ENCODE data around the gene PCDHGA2.

DNA sequence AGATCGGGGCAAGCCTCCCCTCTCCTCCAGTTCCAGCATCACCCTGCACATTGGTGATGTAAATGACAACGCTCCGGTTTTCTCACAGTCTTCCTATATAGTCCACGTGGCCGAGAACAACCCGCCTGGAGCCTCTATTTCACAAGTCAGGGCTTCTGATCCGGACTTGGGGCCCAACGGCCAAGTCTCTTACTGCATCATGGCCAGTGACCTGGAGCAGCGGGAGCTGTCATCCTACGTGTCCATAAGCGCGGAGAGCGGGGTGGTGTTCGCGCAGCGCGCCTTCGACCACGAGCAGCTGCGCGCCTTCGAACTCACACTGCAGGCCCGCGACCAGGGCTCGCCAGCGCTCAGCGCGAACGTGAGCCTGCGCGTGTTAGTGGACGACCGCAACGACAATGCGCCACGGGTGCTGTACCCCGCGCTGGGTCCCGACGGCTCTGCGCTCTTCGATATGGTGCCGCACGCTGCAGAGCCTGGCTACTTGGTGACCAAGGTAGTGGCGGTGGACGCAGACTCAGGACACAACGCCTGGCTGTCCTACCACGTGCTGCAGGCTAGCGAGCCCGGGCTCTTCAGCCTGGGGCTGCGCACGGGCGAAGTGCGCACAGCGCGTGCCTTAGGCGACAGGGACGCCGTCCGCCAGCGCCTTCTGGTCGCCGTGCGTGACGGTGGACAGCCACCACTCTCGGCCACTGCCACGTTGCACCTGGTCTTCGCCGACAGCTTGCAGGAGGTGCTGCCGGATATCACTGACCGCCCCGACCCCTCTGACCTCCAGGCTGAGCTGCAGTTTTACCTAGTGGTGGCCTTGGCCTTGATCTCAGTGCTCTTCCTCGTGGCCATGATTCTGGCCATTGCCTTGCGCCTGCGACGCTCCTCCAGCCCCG is 50.8 kb downstream of the PCDHGA2 start:
- TF ChIP-seq, protein P1, sequence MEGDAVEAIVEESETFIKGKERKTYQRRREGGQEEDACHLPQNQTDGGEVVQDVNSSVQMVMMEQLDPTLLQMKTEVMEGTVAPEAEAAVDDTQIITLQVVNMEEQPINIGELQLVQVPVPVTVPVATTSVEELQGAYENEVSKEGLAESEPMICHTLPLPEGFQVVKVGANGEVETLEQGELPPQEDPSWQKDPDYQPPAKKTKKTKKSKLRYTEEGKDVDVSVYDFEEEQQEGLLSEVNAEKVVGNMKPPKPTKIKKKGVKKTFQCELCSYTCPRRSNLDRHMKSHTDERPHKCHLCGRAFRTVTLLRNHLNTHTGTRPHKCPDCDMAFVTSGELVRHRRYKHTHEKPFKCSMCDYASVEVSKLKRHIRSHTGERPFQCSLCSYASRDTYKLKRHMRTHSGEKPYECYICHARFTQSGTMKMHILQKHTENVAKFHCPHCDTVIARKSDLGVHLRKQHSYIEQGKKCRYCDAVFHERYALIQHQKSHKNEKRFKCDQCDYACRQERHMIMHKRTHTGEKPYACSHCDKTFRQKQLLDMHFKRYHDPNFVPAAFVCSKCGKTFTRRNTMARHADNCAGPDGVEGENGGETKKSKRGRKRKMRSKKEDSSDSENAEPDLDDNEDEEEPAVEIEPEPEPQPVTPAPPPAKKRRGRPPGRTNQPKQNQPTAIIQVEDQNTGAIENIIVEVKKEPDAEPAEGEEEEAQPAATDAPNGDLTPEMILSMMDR (IDR thresholded peaks at IDR 0.05), result no peak
- TF ChIP-seq POLR2A (IDR thresholded peaks at IDR 0.05), result no peak
